NCI-H1092 (cell line): ENCODE results near the gene KITLG.
"Not testable (repeated sequence)": the region's sequence is repeated elsewhere in the genome, so short reads cannot be mapped to it uniquely, and the experiment has no call there.

Experiments used
- DNase-seq: peaks from one replicate; lab custom pipeline; 2025; lab: John Stamatoyannopoulos, UW

Gene KITLG

DNA sequence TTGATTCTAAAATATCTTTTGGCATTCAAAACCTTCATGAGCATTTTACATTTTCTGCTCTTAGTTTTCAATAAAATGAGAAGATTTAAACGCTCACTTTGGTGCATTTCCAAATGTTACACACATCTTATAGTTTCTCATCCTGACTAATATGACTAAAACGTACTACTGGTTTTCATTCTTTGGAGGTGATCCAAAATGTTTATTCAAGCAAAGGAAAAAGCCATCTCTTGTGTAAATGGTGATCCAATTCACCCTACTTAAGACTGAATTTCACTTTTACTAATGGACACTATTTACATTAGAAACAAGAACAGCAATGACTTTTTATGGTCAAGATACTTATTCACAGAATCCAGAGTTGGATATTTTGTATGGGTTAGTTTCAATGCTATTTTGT lies 86.6 kb downstream of the KITLG start:
- no peak for DNase-seq

DNA sequence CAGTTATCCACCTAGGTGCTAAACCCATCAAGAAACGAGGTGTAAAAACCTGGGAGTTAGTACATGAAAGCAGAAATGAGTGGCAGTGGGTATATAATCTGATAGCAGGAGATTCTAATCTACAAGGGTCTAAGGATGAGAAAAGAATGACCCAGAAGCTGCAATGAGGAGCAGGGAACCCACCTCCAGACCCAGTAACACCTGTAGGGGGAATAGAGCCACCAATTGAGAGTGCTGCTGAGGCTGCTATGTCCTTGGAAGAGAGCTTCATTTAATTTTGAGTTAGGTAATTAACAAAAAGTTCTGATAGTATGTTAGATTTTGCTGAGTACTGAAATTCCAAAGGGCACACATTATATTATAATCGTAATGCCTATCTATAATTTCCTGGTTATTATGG lies 89.8 kb downstream of the KITLG start:
- no peak for DNase-seq

GRCh38 chr12:88472775-88473174 lies 107.5 kb downstream of the KITLG start:
- no peak for DNase-seq

DNA sequence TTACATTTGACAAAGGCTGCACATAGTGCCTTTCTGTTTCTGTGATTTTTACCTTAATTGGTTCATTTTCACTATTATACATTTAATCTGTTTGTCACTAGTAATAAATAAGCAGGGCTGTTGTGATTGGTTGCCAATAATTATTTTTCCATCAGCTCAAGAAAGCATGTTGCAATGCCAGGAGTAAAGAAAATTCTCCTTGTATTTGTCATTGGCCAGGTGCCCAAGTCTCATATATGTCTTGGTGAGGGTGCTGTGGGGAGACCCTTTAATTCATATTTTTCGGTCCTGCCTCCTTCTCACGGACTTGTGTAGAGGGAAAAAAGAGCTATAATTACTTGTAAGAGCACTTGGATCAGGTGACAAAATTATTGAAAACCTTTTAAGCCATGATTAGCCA lies 108.0 kb downstream of the KITLG start:
- no peak for DNase-seq

DNA sequence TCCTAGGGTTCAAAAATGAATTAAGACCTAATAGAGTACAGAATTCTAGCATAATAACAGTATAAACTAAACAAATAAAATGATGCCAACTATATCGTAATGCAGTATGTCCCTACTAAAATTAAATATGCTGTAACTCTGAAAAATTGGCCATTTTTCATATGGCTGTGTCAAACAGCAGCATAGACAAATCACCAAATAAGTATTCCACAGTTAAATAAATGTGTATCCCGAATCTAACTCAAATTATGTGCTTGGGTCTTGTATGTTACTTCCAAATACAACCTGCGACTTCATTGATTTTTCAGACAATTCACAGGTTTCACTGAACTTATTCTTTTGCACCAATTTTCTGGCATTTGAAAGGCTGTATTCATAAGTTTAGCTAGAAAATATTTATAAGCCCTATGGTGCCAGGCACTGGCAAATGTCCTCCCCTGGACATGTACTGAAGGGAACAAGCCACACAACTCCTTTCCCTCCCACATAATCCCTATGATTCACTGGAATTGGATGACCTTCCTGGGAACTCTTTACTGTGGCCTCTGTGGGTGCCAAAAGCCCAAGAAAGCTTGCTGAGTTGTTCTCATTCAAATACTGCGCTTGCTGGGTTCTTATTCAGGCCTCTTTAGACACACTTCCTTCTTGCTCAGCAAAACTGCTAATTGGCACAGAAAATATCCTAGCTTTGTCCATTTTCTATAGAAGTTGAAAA lies 108.8 kb downstream of the KITLG start:
- no peak for DNase-seq

DNA sequence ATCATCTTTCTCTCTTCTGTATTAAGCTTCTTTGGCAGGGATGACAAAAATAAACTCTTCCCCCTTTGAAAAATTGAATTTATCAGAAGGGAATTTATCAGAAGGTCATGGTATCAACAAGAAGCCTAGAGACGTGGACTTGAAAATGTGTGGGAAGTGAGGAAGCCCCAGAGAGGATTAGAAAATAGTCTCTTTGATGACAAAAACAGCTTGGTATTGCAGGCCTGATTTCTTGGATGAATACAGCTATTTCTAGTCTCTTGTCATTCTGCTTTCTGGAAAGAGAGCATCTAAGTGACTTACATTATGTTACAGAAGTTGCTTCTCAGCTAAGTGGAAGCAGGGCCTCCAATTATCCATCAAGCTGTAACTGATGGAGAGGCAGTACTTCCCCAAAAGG lies 111.1 kb downstream of the KITLG start:
- DNase-seq, result no peak

DNA sequence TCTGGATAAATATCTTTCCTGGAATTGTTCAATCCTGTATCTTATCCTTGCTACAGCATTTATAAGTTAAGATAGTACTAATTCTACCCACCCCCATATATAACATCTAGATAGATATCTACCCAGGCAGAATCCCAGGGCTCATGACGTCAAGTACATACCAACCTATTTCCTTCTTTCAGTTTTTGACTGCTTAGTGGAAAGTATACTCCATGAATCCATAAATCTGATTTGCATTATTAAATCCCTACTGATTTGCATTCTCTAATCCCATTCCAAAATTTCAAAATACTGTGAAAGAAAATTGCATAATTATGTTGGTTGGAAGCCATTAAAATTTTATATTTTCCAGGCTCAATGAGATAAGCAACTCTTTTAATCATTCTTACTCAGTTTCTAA lies 111.7 kb downstream of the KITLG start:
- DNase-seq, result no peak

DNA sequence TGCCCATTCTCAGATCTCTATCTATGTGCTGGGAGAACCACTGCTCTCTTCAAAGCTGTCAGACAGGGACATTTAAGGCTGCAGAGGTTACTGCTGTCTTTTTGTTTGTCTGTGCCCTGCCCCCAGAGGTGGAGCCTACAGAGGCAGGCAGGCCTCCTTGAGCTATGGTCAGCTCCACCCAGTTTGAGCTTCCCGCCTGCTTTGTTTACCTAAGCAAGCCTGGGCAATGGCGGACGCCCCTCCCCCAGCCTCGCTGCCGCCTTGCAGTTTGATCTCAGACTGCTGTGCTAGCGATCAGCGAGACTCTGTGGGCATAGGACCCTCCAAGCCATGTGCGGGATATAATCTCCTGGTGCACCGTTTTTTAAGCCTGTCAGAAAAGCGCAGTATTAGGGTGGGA lies 113.6 kb downstream of the KITLG start:
- not testable (repeated sequence) for DNase-seq

- no peak for DNase-seq
These were observed 121.9 kb downstream of the KITLG start for GRCh38 chr12:88458327-88458726.

DNA sequence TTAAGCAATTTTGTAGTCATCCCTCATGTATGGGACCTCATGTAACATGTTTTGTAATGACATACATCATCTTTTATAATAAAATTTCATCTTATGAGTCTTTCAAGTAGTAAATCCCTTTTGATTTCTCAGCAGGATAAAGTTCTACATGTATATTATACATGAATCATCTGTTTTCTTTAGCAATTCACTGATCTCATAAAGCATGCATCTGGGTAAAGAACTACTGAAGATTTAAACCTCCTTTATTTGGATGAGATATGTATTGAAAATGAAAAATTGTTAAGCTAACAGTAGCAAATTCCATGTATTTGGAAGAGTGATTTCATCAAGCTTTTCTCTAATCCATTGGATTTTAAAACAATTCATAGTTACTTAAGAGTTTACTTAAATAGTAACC lies 126.9 kb downstream of the KITLG start:
- no peak for DNase-seq

- no peak for DNase-seq
These were observed 129.1 kb downstream of the KITLG start for GRCh38 chr12:88451205-88451604.

DNA sequence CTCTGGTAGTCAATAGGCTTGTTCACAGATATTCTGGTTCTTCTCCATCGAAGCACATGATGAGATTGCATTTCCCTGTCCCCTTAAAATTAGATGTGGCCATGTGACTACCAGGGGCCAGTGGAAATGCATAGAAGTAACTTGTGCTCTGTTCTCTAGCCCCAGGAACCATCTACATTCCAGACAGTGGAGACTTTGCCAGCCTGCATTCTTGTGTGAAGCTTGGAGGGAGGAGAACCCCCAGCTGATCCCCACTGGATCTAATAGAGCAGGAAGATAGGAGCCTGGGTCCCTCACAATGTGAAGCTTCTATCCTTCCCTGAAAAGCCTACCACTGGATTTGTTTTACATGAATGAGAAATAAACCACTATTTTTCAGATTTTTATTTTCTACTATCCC lies 130.1 kb downstream of the KITLG start:
- DNase-seq, result no peak

GRCh38 chr12:88448337-88448915 lies 131.8 kb downstream of the KITLG start:
- DNase-seq, result peak; percentile 69

GRCh38 chr12:88445705-88446394 lies 134.4 kb downstream of the KITLG start:
- no peak for DNase-seq

DNA sequence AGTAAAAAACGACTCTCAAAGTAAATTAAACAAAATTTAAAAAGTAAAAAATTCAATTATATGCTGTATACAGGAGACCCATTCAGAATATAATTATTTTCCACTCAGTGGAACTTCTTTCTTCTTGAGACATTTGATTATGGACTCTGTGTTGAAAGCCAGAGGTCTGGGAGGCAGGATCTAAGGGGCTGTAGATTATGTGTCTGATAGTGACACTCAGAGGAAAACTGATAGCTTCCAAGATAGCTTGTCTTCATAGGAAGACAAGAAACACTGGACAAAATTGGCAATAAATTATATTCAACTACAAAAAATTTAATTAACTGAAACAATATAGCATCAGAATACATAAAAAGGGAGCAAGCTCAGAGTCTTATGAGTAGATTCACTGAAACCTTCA lies 135.8 kb downstream of the KITLG start:
- DNase-seq, result no peak
